ENCODE measurements around the gene KIF1B.
A peak's percentile ranks its signal among the peaks of the same experiment; 100 is the strongest.

Gene KIF1B

DNA sequence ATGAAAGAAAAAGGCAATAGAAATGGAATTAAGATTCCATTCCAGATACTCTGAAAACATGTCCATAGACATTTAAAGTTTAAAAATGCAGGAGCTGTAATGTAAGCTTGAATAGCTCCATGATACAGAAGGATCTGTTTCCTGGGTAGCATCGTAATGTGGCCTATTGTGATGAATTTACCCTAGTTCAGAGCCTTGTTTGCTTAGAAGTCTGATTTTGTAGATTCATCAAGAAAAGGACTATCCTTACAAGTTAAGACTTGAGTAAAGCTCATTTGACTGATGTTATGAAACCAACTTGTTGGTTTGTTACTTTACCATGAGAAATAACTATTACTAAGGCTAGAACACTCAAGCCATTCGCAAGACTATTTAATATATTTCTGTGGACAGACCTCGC, 55.5 kb downstream of the KIF1B start:
- TF ChIP-seq, protein P1, sequence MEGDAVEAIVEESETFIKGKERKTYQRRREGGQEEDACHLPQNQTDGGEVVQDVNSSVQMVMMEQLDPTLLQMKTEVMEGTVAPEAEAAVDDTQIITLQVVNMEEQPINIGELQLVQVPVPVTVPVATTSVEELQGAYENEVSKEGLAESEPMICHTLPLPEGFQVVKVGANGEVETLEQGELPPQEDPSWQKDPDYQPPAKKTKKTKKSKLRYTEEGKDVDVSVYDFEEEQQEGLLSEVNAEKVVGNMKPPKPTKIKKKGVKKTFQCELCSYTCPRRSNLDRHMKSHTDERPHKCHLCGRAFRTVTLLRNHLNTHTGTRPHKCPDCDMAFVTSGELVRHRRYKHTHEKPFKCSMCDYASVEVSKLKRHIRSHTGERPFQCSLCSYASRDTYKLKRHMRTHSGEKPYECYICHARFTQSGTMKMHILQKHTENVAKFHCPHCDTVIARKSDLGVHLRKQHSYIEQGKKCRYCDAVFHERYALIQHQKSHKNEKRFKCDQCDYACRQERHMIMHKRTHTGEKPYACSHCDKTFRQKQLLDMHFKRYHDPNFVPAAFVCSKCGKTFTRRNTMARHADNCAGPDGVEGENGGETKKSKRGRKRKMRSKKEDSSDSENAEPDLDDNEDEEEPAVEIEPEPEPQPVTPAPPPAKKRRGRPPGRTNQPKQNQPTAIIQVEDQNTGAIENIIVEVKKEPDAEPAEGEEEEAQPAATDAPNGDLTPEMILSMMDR (IDR thresholded peaks at IDR 0.05; ENCODE audit: low read length, missing control alignments), result no peak
- no peak overlapping the region for H3K4me3 ChIP-seq (replicated peaks; ENCODE audit: low read depth, low read length)
- DNase-seq (ENCODE audit: low read depth), result no peak

DNA sequence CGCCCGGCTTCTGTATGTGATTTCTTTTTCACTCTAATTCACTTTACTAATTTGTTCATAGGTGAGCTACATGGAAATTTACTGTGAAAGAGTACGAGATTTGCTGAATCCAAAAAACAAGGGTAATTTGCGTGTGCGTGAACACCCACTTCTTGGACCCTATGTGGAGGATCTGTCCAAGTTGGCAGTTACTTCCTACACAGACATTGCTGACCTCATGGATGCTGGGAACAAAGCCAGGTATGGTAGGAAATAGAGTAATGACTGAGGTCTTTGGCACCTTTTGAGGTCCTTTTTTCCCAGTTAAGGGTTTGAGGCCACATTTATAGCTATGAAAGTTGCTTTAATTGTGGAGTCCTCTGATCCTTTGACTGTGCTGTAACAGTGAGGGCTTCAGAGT, 56.9 kb downstream of the KIF1B start:
- peak; percentile 48 for DNase-seq (ENCODE audit: low read depth)
- no peak overlapping the region for H3K4me3 ChIP-seq (replicated peaks; ENCODE audit: low read depth, low read length)
- TF ChIP-seq, protein P1 (IDR thresholded peaks at IDR 0.05; ENCODE audit: low read length, missing control alignments), result no peak

DNA sequence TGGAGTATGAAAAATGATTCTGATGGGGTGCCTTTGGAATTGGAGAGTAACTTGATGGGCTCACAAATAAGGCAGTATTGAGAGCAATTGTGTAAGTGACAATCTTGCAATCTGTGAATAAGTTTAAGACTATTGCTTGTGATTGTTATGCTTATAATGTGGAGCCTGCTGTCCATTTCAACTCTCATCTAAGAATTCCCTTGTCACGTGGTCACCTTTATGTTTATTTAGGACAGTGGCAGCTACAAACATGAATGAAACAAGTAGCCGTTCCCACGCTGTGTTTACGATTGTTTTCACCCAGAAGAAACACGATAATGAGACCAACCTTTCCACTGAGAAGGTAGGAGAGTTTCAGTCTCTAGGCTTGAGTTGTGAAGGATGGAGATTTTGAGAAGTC, 57.6 kb downstream of the KIF1B start:
- H3K4me3 ChIP-seq (replicated peaks; ENCODE audit: low read depth, low read length), result no peak overlapping the region
- DNase-seq (ENCODE audit: low read depth), result no peak
- TF ChIP-seq, protein P1 (IDR thresholded peaks at IDR 0.05; ENCODE audit: low read length, missing control alignments), result no peak

DNA sequence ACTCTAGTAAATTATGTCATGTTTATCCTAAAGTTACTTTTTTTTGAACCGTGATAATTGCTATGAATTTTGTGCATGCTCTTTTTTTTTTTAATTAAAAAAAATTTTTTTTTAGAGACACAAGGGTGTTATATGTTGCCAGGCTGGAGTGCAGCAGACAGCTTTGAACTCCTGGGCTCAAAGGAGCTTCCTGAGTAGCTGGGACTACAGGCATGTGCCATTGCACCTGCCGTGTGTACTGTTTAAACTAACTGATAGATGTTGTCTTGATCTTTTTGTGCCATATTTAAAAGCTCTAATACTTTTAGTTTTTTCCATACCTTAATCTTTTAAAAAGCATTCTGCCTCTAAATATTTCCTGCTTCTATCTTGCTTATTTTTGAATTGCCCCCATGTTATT, 60.7 kb downstream of the KIF1B start:
- no peak for DNase-seq (ENCODE audit: low read depth)
- no peak overlapping the region for H3K4me3 ChIP-seq (replicated peaks; ENCODE audit: low read depth, low read length)
- TF ChIP-seq, protein P1 (IDR thresholded peaks at IDR 0.05; ENCODE audit: low read length, missing control alignments), result no peak

DNA sequence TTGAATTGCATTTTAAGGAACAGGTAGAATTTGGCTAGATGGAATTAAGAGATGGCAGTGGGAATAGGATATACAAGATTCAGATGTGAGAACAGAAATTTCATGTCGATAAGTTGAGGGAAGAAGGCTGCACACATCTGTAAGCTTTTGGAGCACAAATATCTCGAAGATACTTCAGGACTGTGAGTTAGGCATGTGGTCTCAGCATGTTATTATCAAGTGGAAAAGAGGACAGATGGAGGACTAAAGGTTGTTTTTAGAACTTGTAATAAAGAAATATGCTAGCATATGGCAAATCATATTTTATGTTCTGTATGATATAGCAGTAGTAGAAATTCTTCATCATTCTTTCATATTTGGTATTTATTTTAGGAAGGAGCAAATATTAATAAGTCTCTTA, 61.5 kb downstream of the KIF1B start:
- no peak overlapping the region for H3K4me3 ChIP-seq (replicated peaks; ENCODE audit: low read depth, low read length)
- no peak for DNase-seq (ENCODE audit: low read depth)
- TF ChIP-seq, protein P1 (IDR thresholded peaks at IDR 0.05; ENCODE audit: low read length, missing control alignments), result no peak

DNA sequence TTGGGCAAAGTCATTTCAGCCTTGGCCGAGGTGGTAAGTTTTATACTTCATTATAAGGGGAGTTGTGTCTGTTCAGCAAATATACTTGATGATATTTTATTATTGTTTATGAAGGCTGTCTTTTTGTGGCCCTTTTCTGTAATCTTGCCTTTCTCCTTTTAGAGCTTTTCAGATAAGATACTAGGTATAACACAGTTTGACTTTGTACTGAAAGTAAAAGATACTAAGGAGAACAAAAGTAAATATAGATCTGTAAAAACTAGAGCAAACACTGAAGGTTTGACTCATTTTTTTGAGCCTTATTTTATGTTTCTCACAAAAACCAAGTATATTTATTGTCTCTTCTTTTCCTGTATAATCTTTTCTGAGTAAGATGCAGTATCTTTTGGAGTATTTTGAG, 61.9 kb downstream of the KIF1B start:
- H3K4me3 ChIP-seq (replicated peaks; ENCODE audit: low read depth, low read length), result no peak overlapping the region

DNA sequence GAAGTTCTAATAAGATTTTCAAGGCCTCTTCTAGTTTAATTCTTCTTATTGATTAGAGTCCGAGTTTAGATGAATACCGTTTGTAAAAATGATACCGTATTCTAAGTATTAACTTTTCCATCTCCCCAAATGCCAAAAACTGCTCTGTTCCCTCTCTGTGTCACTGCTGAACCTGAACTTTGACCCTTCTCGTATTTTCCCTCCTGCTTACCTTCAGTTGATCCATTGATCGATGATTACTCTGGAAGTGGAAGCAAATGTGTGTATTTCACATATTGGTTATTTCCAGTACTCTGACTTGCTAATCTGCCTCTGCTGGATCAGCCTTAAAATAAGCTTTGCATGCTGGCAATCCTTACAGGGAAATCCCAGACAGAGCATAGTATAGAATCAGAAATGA, 68.5 kb downstream of the KIF1B start:
- DNase-seq (ENCODE audit: low read depth), result no peak
- H3K4me3 ChIP-seq (replicated peaks; ENCODE audit: low read depth, low read length), result no peak overlapping the region
- TF ChIP-seq, protein P1 (IDR thresholded peaks at IDR 0.05; ENCODE audit: low read length, missing control alignments), result no peak

More for the DNA sequence above, 61.9 kb downstream of the KIF1B start:
- DNase-seq (ENCODE audit: low read depth), result no peak
- TF ChIP-seq, protein P1 (IDR thresholded peaks at IDR 0.05; ENCODE audit: low read length, missing control alignments), result no peak

Measured in fibroblast of pulmonary artery (primary cell).